A549 (cell line): Measurements from ENCODE around the gene AAGAB. TPM values are rescaled to one million over a fixed set of nuclear protein-coding genes. Genes with fewer than 3 reads are reported as not detected.

Experiments used
- ATAC-seq, 2 experiments: fragments of 200-7000 bp in 1 of 2; fragments of >200 bp in 1 of 2; cut with Nextera tagmentation in 1 of 2; cut with Tn5 transposase in 1 of 2; 3 replicates each; pipeline versions ENCODE4 v1.8.0 to v1.9.1; 2018 to 2020; ENCODE audit warnings: mild to moderate bottlenecking in 1 of 2, moderate library complexity in 1 of 2
- CTCF ChIA-PET: fragments of 300-600 bp; sonication (Branson Sonifier 250); formaldehyde crosslinking; extraction: SDS; loops from one replicate; lab custom pipeline; 2021; ENCODE audit warnings: antibody characterized with exemption, inconsistent platforms; lab: Yijun Ruan, JAX
- POLR2A ChIA-PET: fragments of 350-600 bp; formaldehyde crosslinking; extraction: SDS; loops from one replicate; lab custom pipeline; 2021; ENCODE audit warnings: antibody characterized with exemption, inconsistent platforms; lab: Yijun Ruan, JAX
- DNase-seq, 2 experiments: peaks; one replicate each; pipeline versions ENCODE4 v3.0.0 to v3.0.0-alpha.2; 2011 to 2016; ENCODE audit warnings: low read depth in 1 of 2, low spot score in 1 of 2
- FAIRE-seq: peaks from 2 replicates; lab custom pipeline; 2011; peaks lifted over from hg19 to GRCh38; lab: Jason Lieb, UNC
- H3K27ac ChIP-seq, 2 experiments: fragments of >200 bp; sonication (Bioruptor Twin); formaldehyde crosslinking; 3 replicates each; pipeline ENCODE4 v1.5.1; 2016 to 2017
- H3K4me1 ChIP-seq: fragments of >200 bp; sonication (Bioruptor Twin); formaldehyde crosslinking; 3 replicates; pipeline ENCODE4 v1.6.1; 2016
- H3K4me2 ChIP-seq: fragments of >200 bp; sonication (Bioruptor Twin); formaldehyde crosslinking; 3 replicates; pipeline ENCODE4 v1.6.1; 2016
- H3K4me3 ChIP-seq: fragments of >200 bp; sonication (Bioruptor Twin); formaldehyde crosslinking; 3 replicates; pipeline ENCODE4 v1.5.1; 2016
- H3K9me3 ChIP-seq: fragments of >200 bp; sonication (Bioruptor Twin); formaldehyde crosslinking; 3 replicates; pipeline ENCODE4 v1.6.1; 2016
- JUN ChIP-seq, 2 experiments: fragments of >200 bp; sonication (Bioruptor Twin); formaldehyde crosslinking; IDR thresholded peaks; 2 replicates in 1 of 2; 3 replicates in 1 of 2; pipeline ENCODE4 v1.6.1; 2016 to 2017
- PHF8 ChIP-seq: fragments of 200-600 bp; sonication (generic); IDR thresholded peaks from 2 replicates; pipeline ENCODE4 v1.6.1; 2016; ENCODE audit warnings: low read depth, mild to moderate bottlenecking, antibody characterized with exemption, moderate library complexity, borderline replicate concordance
- WGBS: methylation state at CpG from one replicate; pipeline ENCODE4 v1.1.6; 2017; ENCODE audit errors: missing lambda C conversion rate; 5-methylcytosine and 5-hydroxymethylcytosine counted together
- polyA plus RNA-seq, 4 experiments: library from polyadenylated mRNA; depleted of rRNA in 3 of 4; stranded (reverse); fragments of >200 nt; fragmentation: RNase III in 1 of 4; extraction: RNeasy Plus Mini Kit Qiagen cat#74134 plus additional on column Dnase treatment in 1 of 4; gene quantifications; 2 replicates in 3 of 4; 3 replicates in 1 of 4; pipeline ENCODE4 v1.2.3, GENCODE V29; 2011 to 2017

The AAGAB gene
- polyA plus RNA-seq, 2 of the 4 experiments (the other 2 are of a cell fraction): 68.9 to 107 TPM

DNA sequence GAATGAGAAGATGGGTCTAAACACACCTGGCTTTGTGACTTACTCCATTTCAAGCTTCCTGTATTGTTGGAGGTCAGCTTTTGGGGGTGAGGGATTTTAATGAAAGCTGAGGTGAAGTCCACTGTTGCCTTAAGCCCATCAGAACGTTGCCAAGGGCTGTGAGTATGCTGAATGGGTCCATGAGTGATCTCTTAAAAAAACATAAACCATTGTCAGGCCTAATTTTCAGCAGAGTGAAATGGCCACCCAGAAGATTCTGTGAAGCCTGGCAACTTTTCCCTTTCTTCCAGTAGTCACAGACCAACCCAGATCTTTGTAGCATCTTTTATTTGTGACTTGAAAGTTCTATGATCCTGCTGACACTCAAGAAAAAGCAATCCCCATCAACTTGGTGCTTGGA lies 102.0 kb downstream of the AAGAB start:
- no peak for ATAC-seq
- no peak for TF ChIP-seq PHF8
- 0 out of 5 replicates have a peak, but pooled peaks of 1 of the 2 experiments have one; percentile 14 for TF ChIP-seq JUN (IDR thresholded peaks at IDR 0.05)
- TF ChIP-seq, all 56 proteins: peak for 1
- Histone ChIP-seq H3K4me2 (peak overlapping the region; percentile 80), H3K27ac (peak overlapping the region; percentile 59 to 84), H3K4me1 (peaks cover 78% of the 10 kb centered on the region), H3K9me3 (no peaks in the 10 kb centered on the region), H3K4me3 (no peak overlapping the region)
- DNase-seq: no peak
- no peak for FAIRE-seq
- CTCF ChIA-PET: interaction anchor here (0.8 to 1.9 kb wide), 3 partner anchors 13 to 206 kb away, joined by 3 to 6 read pairs (median 5); no protein-coding TSS in a partner anchor
- WGBS: 12% methylated on average over 1 of the region's 1 CpG
- POLR2A ChIA-PET: no interaction called here

Other genes with a start within 250 kb of the AAGAB start
- gene SMAD3, start 189.1 kb downstream of the AAGAB start, polyA plus RNA-seq (2011; rRNA removed): 77.2 and 101 TPM in 2 replicates
- gene SMAD3, start 189.1 kb downstream of the AAGAB start, polyA plus RNA-seq (2017; fragmentation: RNase III; extraction: RNeasy Plus Mini Kit Qiagen cat#74134 plus additional on column Dnase treatment): 74.6 to 106 TPM (median 93.4 TPM) in 3 replicates
- gene IQCH, start 125 bp upstream of the AAGAB start, polyA plus RNA-seq (2011; rRNA removed): 3.8 and 4.9 TPM in 2 replicates
- 1.5 to 2.1 TPM (median 2.0 TPM) in 3 replicates for gene IQCH, start 125 bp upstream of the AAGAB start, polyA plus RNA-seq (2017; fragmentation: RNase III; extraction: RNeasy Plus Mini Kit Qiagen cat#74134 plus additional on column Dnase treatment)